NT2/D1 (cell line): ENCODE measurements around the gene ITPK1.

Experiments
- YY1 ChIP-seq: IDR thresholded peaks from 2 replicates; pipeline ENCODE4 v1.6.1; 2011; ENCODE audit not compliant: insufficient read length, insufficient read depth
- ZNF274 ChIP-seq: IDR thresholded peaks from 2 replicates; pipeline ENCODE4 v1.6.1; 2011; ENCODE audit warnings: mild to moderate bottlenecking, low read depth, low read length

- no peak for TF ChIP-seq ZNF274
- no peak for TF ChIP-seq YY1
Measured at GRCh38 chr14:92969430-92969829, 146.3 kb downstream of the ITPK1 start.
